Activated naive CD4-positive, alpha-beta T cell treated with anti-CD3 and anti-CD28 coated beads, Interleukin-2, amount 50 U/mL, for 24 hours (primary cell): Measurements from ENCODE around the gene UPK3A.
"Not testable (repeated sequence)": the region's sequence is repeated elsewhere in the genome, so short reads cannot be mapped to it uniquely, and the experiment has no call there.

Experiments used
- H3K27ac Mint-ChIP-seq: one replicate; pipeline ENCODE4 v1.8.0; 2021; ENCODE audit warnings: mild to moderate bottlenecking, mixed read lengths
- H3K27me3 Mint-ChIP-seq: one replicate; pipeline ENCODE4 v1.8.0; 2021; ENCODE audit warnings: mixed read lengths
- H3K36me3 Mint-ChIP-seq: one replicate; pipeline ENCODE4 v1.8.0; 2021; ENCODE audit warnings: mixed read lengths
- H3K4me1 Mint-ChIP-seq: one replicate; pipeline ENCODE4 v1.8.0; 2021; ENCODE audit warnings: mixed read lengths
- H3K4me3 Mint-ChIP-seq: one replicate; pipeline ENCODE4 v1.8.0; 2021; ENCODE audit warnings: mild to moderate bottlenecking, mixed read lengths
- H3K9me3 Mint-ChIP-seq: one replicate; pipeline ENCODE4 v1.8.0; 2021; ENCODE audit warnings: mixed read lengths

Gene UPK3A

GRCh38 chr22:45291061-45291930, 6.5 kb downstream of the UPK3A start:
- no peaks in the 10 kb centered on the region for H3K9me3 Mint-ChIP-seq
- no peak overlapping the region for H3K27ac Mint-ChIP-seq
- H3K4me3 Mint-ChIP-seq: no peak overlapping the region

GRCh38 chr22:45291931-45292290, 7.2 kb downstream of the UPK3A start:
- Mint-ChIP-seq H3K4me1 (peaks cover 11% of the 10 kb centered on the region), H3K27ac (no peak overlapping the region), H3K4me3 (no peak overlapping the region), H3K9me3 (no peaks in the 10 kb centered on the region), H3K36me3 (no peaks in the 10 kb centered on the region), H3K27me3 (no peaks in the 10 kb centered on the region)

More at GRCh38 chr22:45291061-45291930, 6.5 kb downstream of the UPK3A start:
- Mint-ChIP-seq H3K36me3 (no peaks in the 10 kb centered on the region), H3K4me1 (peaks cover 5% of the 10 kb centered on the region), H3K27me3 (no peaks in the 10 kb centered on the region)

DNA sequence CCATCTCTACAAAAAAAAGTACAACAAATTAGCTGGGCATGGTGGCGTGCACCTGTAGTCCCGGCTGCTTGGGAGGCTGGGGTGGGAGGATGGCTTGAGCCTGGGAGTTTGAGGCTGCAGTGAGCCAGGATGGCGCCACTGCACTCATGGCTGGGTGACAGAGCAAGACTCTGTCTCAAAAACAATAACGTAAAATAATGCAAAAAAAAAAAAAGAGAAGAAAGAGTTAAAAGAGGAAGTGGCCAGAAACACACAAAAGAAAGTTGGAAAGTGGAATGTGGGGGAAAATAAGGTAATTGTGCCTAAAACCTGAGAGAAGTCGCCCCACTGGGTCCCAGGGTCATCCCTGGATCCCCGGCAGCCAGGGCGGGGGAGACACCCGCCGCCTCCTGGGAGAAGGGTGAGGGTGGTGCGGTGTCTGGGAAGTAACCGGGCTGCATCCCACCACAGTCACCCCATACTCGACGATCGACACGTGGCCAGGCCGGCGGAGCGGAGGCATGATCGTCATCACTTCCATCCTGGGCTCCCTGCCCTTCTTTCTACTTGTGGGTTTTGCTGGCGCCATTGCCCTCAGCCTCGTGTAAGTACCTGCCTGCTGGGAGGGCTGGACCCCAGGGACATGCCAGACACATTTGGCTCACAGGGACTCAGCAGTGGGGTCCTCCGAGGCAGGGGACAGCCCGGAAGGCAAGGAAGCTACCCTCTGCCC, 8.1 kb downstream of the UPK3A start:
- Mint-ChIP-seq H3K9me3 (no peaks in the 10 kb centered on the region), H3K4me3 (no peak overlapping the region), H3K4me1 (peaks cover 14% of the 10 kb centered on the region), H3K27me3 (no peaks in the 10 kb centered on the region), H3K27ac (no peak overlapping the region), H3K36me3 (no peaks in the 10 kb centered on the region)

DNA sequence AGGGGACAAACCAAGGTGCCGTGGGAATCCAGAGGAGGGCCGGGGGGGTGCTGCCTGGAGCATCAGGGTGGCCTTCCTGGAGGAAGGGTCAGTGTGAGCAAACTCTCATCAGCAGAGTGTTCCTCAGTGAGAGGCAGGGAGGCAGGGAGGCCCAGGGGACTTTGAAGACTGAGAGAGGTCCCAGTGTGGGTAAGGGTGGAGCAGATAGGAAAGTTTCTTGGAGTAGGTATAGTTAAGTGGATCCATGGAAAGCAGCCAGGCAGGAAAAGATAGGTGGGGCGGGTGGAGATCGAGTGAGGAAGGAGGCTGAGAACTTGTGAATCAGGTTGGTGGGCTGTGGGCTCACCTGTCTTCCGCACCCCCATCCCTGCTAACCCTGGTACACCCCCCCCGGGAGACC, 9.3 kb downstream of the UPK3A start:
- peaks cover 22% of the 10 kb centered on the region for H3K4me1 Mint-ChIP-seq
- H3K9me3 Mint-ChIP-seq: no peaks in the 10 kb centered on the region
- no peaks in the 10 kb centered on the region for H3K27me3 Mint-ChIP-seq
- H3K4me3 Mint-ChIP-seq: no peak overlapping the region
- H3K27ac Mint-ChIP-seq: peak overlapping the region; percentile 48
- H3K36me3 Mint-ChIP-seq: no peaks in the 10 kb centered on the region

- not testable (repeated sequence) for H3K36me3 Mint-ChIP-seq, H3K27me3 Mint-ChIP-seq, H3K9me3 Mint-ChIP-seq, H3K4me3 Mint-ChIP-seq
- H3K4me1 Mint-ChIP-seq: peaks cover 27% of the 10 kb centered on the region
- peak overlapping the region; percentile 73 for H3K27ac Mint-ChIP-seq
These were observed 10.3 kb downstream of the UPK3A start for GRCh38 chr22:45295004-45295403.

DNA sequence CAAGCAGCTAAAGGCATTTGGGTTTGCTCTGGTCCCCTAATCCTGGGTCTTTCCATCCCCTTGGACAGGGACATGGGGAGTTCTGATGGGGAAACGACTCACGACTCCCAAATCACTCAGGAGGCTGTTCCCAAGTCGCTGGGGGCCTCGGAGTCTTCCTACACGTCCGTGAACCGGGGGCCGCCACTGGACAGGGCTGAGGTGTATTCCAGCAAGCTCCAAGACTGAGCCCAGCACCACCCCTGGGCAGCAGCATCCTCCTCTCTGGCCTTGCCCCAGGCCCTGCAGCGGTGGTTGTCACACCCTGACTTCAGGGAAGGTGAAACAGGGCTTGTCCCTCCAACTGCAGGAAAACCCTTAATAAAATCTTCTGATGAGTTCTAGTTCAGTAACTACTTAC, 10.7 kb downstream of the UPK3A start:
- Mint-ChIP-seq H3K36me3 (no peaks in the 10 kb centered on the region), H3K27ac (peak overlapping the region; percentile 73), H3K27me3 (no peaks in the 10 kb centered on the region), H3K4me3 (no peak overlapping the region), H3K9me3 (no peaks in the 10 kb centered on the region), H3K4me1 (peaks cover 27% of the 10 kb centered on the region)

DNA sequence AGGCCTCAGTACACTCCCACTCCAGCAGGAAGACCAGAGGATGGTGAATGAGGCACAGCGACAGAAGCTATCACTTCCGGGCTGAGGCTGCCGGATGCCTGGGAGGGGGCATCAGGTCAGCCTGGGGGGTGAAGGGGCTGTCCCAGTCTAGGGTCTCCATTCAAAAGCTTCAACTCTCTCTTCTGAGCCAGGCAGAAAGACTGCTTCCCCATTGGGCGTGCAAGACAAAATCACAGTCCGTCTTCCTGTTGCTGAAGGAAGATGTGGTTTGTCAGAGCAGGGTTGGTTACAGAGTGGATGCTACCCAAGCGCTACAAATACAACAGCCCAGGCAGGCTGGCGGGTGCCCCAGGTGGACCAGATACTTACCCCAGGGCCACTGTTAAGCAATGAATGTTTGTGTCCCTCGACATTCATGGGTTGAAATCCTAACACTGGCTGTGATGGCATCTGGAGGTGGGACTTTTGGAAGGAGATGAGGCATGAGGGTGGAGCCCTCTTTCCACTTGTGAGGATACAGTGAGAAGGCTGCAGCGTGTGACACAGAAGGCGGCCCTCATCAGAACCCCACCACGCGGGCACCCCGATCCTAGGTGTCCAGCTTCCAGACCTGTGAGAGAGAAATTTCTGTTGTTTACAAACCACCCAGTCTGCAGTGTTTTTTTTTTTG, 12.0 kb downstream of the UPK3A start:
- H3K4me1 Mint-ChIP-seq: peaks cover 27% of the 10 kb centered on the region
- H3K9me3 Mint-ChIP-seq: no peaks in the 10 kb centered on the region
- no peaks in the 10 kb centered on the region for H3K36me3 Mint-ChIP-seq
- peak overlapping the region; percentile 70 for H3K27ac Mint-ChIP-seq
- peak overlapping the region; percentile 47 for H3K4me3 Mint-ChIP-seq
- no peaks in the 10 kb centered on the region for H3K27me3 Mint-ChIP-seq

DNA sequence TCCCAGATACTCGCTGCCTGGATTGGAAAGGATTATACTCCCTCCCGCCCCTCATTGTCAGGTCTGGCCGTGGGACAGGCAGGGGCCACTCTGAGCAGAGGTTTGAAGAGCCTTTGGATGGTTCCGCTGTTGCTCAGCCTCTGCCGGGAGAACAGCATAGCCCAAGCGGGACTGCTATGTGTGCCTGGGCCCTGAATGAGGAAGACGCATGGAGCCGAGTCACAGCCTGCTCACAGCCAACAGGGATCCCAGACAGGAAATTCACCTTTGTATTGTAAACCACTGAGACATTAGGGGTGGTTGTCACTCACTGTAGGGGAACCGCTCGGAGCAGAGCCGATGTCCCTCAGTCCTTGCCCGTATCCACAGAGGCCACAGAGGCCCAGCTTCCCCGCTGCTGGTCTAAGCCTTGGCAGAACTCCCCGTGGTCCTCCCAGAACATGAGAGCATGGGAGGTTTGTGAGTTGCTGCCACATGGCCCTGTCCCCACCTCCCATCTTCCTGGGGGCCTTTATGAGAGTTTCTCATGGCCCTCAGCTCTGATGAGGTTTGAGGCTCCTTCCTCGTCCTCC, 14.3 kb downstream of the UPK3A start:
- Mint-ChIP-seq H3K36me3 (no peaks in the 10 kb centered on the region), H3K4me1 (peaks cover 31% of the 10 kb centered on the region), H3K9me3 (no peaks in the 10 kb centered on the region), H3K27me3 (no peaks in the 10 kb centered on the region), H3K27ac (peak overlapping the region; percentile 38), H3K4me3 (no peak overlapping the region)

DNA sequence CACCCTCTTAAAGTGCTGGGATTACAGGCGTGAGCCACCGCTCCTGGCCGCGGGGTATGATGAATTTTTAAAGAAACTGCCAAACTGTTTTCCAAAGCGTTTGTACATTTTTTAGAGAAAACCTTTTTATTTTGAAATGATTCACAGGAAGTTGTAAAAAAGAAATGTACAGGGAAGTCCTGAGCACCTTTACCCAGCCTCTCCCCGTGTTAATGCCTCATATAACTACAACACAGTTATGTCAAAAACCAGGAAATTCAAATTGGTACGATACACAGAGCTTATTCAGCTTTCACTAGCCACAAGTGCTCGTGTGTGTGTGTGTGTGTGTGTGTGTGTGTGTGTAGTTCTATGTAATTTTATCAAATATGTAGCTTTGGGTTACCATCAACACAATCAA, 18.0 kb downstream of the UPK3A start:
- no peak overlapping the region for H3K27ac Mint-ChIP-seq
- no peak overlapping the region for H3K4me3 Mint-ChIP-seq
- no peaks in the 10 kb centered on the region for H3K36me3 Mint-ChIP-seq
- no peaks in the 10 kb centered on the region for H3K27me3 Mint-ChIP-seq
- no peaks in the 10 kb centered on the region for H3K9me3 Mint-ChIP-seq
- peaks cover 17% of the 10 kb centered on the region for H3K4me1 Mint-ChIP-seq

GRCh38 chr22:45303181-45303580, 18.4 kb downstream of the UPK3A start:
- Mint-ChIP-seq H3K4me1 (peaks cover 17% of the 10 kb centered on the region), H3K9me3 (no peaks in the 10 kb centered on the region), H3K36me3 (no peaks in the 10 kb centered on the region)

GRCh38 chr22:45304971-45305370, 20.2 kb downstream of the UPK3A start:
- Mint-ChIP-seq H3K36me3 (no peaks in the 10 kb centered on the region), H3K4me3 (no peak overlapping the region), H3K27ac (peak overlapping the region; percentile 23), H3K4me1 (peaks cover 14% of the 10 kb centered on the region), H3K27me3 (no peaks in the 10 kb centered on the region), H3K9me3 (no peaks in the 10 kb centered on the region)

More at GRCh38 chr22:45303181-45303580, 18.4 kb downstream of the UPK3A start:
- Mint-ChIP-seq H3K27ac (no peak overlapping the region), H3K27me3 (no peaks in the 10 kb centered on the region), H3K4me3 (no peak overlapping the region)

GRCh38 chr22:45305456-45306075, 20.8 kb downstream of the UPK3A start:
- Mint-ChIP-seq H3K9me3 (no peaks in the 10 kb centered on the region), H3K27me3 (no peaks in the 10 kb centered on the region), H3K36me3 (no peaks in the 10 kb centered on the region), H3K4me3 (no peak overlapping the region), H3K27ac (no peak overlapping the region), H3K4me1 (peaks cover 16% of the 10 kb centered on the region)

DNA sequence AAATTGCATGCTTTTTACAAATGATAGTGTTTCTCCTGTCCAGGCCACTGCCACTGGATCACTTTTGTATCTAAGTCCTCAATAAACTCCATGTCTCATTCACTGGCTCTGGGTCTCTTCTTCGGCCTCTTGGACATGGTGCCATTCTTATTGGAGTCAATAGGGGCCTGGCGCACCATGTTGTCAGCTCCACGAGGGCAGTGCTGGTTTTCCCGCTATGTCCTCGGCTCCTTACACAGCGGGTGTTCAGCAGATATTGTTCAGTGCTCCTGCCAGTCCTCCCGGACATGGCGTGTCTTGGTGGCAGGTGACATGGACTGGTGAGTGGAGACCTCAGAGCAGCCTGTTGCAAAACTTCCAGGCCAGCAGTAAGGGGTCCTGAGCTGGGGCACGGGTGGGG, 21.4 kb downstream of the UPK3A start:
- Mint-ChIP-seq H3K9me3 (no peaks in the 10 kb centered on the region), H3K27ac (no peak overlapping the region), H3K4me1 (peaks cover 22% of the 10 kb centered on the region), H3K4me3 (no peak overlapping the region), H3K27me3 (no peaks in the 10 kb centered on the region), H3K36me3 (peaks cover 4% of the 10 kb centered on the region)

DNA sequence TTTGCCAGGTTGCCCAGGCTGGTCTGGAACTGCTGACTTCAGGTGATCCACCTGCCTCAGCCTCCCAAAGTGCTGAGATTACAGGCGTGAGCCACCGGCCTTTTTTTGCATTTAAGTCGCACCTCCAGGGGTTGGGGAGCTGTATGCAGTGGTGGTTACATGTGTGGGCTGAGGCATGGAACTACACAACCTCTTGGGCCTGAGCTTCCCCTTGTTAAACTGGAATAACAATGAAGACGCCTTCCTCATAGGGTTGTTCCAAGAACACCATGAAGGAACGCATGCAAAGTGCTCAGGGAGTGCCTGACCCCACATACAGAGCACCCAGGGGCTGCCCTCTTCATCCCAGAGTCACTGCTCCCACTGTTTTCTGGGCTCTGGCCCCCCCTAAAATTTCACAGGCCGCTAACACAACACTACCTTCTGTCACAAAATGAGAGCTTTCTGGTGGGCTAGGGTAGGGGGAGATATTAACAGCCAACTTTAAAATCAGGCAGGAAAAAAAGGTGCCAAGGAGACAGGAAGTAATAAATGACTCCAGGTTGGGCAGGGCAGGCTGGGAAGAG, 23.7 kb downstream of the UPK3A start:
- Mint-ChIP-seq H3K4me3 (peak overlapping the region; percentile 94), H3K27me3 (no peaks in the 10 kb centered on the region), H3K27ac (peak overlapping the region; percentile 86), H3K9me3 (no peaks in the 10 kb centered on the region), H3K36me3 (peaks cover 9% of the 10 kb centered on the region), H3K4me1 (peaks cover 40% of the 10 kb centered on the region)

- H3K9me3 Mint-ChIP-seq: no peaks in the 10 kb centered on the region
- H3K4me3 Mint-ChIP-seq: peak overlapping the region; percentile 94
- H3K27ac Mint-ChIP-seq: peak overlapping the region; percentile 86
- H3K27me3 Mint-ChIP-seq: no peaks in the 10 kb centered on the region
- H3K4me1 Mint-ChIP-seq: peaks cover 42% of the 10 kb centered on the region
- H3K36me3 Mint-ChIP-seq: peaks cover 9% of the 10 kb centered on the region
These were observed 24.2 kb downstream of the UPK3A start for GRCh38 chr22:45308957-45309421.
